Limb (tissue), 2 donors: ENCODE results near the gene NOS1AP.
"Not testable (repeated sequence)": the region's sequence is repeated elsewhere in the genome, so short reads cannot be mapped to it uniquely, and the experiment has no call there.

Source experiments
- DNase-seq, 2 donors: peaks; one replicate each; pipeline ENCODE4 v3.0.0-alpha.2; 2016; ENCODE audit errors: extremely low spot score in 2 of 2

NOS1AP gene

GRCh38 chr1:162327144-162327787 is 257.8 kb downstream of the NOS1AP start:
- no peak for DNase-seq

DNA sequence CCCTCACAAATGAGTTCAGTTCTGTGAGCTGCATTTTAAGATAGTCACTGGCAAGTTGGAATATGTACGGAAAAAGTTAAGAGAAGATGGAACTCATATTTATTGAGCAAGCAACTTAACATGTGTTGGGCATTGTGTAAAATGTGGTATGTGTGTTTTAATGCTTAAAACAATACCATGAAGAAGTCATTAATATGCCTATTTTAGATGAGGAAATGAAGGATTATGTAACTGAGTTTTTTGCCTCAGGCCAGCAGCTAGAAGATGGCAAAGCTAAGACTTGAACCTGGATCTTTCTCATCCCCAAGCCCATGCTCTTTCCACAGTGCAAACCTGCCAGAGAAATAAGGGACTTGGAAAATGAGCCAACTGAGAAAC is 258.3 kb downstream of the NOS1AP start:
- DNase-seq = no peak

GRCh38 chr1:162328512-162328911 is 259.0 kb downstream of the NOS1AP start:
- DNase-seq = no peak

GRCh38 chr1:162329826-162330225 is 260.3 kb downstream of the NOS1AP start:
- DNase-seq = peak in 1 of 2 donors; percentile 10

- no peak for DNase-seq
These were observed 264.5 kb downstream of the NOS1AP start for GRCh38 chr1:162333991-162334390.

DNA sequence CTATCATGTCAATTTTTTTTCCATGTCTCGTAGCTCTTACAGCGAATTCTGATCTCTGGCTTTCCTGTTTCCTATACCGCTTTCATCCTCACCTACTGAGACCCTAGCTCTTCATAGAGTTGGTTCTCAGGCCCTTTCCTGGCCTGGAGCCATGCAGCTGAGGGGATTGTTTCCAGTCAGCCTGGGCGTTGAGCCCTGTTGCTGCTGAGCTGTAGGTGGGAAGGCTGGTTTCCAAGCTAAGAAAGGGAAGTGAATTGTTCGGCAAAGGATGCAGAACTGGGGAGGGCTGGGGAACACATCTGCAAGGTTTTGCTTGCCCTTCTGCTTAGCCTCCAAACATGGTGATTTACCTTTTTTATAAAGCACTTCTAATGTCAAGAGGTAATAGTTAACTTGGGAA is 265.6 kb downstream of the NOS1AP start:
- DNase-seq = peak; percentile 20 to 58

- DNase-seq = no peak
These were observed 267.3 kb downstream of the NOS1AP start for GRCh38 chr1:162336621-162337285.

DNA sequence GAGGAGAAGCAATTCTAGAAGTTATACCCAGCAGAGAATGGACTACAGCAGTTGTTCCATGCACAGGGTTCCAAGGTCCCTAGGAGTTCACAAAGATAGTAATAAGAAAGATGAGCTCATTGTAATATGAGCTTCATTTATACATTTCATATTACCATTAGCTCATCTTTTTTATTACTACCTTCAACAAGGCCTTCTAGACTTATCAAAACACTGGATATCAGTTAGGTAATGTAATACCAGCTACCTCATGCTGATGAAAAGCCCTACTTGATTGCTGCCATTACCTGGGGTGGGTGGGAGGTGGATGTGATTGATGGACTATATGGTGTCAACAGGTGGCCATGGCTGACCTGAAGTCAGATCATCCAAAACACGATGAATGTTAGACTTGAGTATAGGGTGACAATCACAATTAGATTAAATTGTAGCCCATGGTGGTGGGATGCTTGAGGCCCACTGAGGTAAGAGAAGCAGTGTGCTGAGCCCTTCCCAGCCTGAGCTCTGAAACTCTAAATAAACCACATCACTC is 273.0 kb downstream of the NOS1AP start:
- DNase-seq = no peak

DNA sequence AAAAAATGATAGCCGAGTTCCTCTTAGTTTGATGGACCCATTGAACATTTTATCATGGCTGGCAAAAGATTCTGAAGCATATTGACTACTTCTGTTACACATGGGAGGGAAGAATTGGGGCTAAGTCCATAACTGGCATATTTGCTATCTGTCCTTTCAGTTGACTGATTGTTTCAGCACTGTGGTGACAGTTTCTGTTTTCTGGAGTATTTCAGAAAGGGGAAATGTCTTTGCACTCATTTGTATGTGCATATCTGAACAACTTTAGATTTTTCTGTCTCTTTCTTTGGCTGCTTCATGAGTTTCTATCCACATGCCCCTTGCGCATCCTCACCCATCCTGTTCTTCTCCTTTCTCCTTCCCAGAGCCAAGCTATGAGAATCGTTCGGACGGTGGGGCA is 274.0 kb downstream of the NOS1AP start:
- DNase-seq = no peak

DNA sequence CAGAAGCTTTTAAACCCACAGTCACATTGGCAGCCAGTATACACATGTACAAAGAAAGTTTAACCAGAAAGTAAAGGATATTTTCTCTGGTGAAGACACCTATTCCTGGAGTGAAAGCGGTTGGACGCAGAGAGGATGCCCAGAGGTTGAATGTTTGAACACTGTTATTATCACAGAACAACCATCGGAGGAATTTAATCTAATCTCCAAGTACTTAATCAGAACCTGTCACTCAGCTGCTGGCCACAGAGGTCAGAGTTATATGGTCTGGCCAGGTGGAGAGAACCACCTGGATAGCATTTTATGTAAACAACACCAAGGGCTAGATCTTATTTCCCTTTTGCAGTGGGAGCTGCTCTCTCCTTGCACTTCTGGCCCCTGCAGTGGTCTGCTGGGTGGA is 277.8 kb downstream of the NOS1AP start:
- DNase-seq = no peak

DNA sequence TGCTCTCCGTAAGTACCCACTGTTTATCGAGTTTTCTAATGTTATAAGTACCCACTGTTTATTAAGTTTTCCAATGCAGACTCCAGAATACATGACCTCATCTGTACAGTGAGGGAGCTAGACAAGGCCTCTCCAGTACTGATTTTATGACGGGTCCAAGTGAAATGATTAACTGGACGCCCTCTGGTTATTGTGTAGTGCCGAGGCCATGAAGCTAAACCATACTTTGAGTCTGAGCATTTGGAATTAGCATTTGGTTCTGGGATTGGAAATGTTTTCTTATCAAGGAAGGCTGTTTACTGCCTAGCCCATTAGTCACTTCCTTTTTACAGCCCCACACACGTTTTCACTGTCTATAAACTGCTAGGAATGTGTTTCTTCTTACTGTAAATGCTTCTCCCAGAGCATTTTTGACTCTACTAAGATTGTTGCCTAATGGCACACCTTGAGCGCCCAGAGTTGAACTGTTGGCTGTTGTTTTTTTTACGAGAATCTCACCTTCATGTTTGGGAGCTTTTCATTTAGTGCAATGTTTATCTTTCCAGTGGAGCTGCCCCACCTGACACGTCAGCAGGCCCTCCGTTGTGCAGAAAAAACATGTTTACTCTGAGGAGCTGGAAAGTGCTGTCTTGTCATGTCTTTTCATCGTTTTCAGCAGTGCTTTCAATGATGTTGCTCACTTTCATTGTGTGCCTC is 280.3 kb downstream of the NOS1AP start:
- no peak for DNase-seq

DNA sequence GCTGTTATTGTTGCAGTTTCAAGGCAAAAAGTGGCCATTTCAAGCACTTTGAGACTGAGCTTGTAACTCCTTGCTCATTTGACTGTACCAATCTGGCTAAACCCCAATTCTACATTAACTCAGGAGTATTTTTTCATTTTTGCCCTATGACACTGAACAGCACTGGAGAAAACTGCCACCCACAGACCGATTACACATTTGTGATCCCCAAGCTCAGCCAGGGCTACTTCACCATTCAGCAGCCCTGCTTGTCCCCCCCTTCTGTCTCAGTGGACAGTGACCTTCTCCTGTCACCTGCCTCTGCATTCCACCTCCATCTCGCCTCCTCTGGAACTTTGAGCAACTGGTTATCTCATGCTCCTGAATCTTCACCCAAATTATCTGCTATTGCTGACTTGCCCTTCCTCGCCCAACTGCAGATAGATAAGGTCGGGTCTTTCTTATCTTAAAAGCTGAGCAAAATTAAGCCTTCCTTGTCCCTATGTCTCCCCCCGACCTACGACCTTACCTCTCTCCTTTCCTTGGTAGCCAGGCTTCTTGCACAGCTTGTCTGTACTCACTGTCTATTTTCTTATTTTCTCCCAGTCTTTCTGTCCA is 281.9 kb downstream of the NOS1AP start:
- DNase-seq = no peak

DNA sequence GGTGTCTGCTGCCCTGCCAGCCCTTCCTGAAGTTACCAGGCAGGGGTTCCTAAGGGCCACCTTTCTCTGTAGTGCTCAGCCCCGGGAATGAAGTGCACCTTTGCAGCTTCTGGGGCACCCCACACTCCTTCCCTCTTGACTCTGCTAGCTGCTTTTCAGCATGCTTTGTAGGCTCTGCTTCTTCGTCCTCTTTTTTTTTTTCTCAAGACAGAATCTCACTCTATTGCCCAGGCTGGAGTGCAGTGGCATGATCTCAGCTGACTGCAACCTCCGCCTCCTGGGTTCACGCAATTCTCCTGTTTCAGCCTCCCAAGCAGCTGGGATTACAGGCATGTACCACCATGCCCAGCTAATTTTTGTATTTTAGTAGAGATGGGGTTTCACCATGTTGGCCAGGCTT is 282.4 kb downstream of the NOS1AP start:
- DNase-seq = not testable (repeated sequence)

DNA sequence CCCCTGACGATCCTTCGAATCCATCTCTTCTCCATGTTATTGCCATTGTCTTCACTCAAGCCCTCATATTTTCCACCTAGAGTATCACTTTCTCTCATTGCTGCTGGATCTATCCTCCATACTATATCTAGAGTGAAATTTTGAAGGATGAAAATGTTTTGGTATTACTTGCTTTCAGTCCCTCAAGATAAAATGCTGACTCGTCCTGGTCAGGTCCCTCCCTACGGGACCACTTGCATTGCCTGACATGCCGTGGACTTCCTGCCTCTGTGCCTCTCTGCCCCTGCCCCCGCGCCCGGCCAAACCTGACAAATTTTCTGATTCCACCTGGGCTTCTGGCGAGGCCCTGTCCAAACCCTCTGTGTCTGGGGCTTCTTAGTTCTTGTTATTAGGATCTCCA is 283.6 kb downstream of the NOS1AP start:
- DNase-seq = no peak

DNA sequence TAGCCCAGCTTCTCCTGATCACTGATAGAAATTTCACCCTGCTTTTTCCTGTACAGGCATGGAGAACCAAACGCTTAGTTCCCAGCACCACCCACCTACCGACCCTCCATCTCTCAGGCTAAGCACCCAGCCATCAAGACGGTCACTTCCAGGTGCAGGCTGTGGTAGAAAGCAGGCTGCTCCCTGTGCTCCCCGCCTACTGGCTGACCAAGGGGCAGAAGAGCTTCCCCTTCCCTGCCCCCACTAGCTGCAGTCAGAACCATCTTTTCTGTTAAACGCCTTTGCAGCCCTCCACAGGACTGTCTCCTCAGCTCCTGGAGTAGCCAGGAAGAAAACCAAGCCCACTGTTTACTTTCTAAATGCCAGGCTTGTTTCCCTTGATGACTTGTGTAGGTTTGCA is 284.2 kb downstream of the NOS1AP start:
- no peak for DNase-seq

GRCh38 chr1:162357681-162358266 is 288.3 kb downstream of the NOS1AP start:
- no peak for DNase-seq

DNA sequence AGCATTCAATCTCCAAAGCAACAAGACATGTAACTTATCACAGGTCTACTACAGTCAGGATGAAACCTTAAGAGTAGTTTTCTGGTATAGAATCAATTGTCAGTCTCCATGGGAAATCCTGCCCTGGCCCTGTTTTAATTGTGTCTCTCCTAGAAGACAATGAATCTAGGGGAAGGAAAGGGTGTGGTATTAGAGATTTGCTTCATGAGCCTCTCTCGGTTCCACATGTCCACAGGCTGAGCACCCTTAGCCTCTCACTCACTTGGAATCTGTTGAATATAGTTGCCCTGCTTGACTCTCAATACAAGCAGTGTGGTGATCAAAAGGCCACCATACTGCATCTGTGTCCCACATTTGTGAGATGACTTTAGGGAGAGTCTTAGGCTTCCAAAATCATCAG is 289.4 kb downstream of the NOS1AP start:
- no peak for DNase-seq

DNA sequence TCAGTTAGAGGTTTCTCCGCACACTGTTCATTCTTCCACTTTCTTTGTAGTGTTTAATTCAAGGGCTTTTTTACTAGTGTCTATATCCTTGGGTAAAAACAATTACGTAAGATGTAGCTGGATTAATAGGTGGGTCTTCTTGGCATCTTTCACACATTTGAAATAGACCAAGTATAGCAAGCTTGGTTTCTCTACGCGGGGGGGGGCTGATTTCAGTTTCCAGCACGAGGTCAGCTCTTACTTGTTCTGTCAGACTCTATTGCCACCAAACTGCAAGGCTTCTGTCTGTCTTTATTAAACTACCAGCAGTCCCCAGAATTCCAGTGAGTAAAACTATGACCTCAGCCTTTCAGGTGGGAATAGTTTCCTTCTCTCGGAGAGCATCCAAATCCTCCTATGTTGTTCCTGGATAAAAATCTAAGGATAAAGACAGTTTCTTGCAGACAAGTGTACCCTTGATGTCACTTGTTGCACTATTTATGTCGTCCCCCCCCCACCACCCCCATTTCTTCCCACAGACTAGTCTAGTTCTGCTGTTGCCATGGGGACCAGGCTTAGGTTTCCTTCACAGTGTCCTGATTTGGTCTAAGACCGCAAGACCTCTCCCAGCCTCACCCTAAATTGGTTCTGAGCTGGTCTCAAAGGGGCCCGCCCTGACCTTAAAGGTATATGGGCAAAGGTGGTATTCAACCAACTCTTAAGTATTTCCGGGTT is 290.2 kb downstream of the NOS1AP start:
- no peak for DNase-seq

- no peak for DNase-seq
These were observed 290.9 kb downstream of the NOS1AP start for GRCh38 chr1:162360237-162360873.

DNA sequence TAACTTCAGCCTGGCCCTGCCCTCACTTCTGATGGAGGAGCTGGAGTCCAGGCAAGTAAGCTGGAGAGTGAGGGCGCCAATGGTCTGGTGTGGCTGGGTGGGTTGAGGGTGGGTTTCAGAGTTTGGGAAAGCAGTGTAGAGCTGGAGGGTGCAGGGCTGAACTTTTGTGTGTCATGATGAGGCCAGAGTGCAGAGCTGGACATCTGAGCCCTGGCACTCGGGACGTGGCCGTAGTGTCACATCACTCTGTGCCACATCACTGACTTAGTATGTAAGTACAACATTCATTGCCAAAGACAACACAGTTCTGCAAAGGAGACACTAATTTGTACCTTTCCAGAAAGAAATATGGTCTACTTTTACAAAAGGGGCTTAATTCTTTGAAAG is 291.4 kb downstream of the NOS1AP start:
- no peak for DNase-seq

GRCh38 chr1:162361349-162361748 is 291.9 kb downstream of the NOS1AP start:
- DNase-seq = no peak
